ENCODE measurements around the gene ICE2.

Gene ICE2, protein sequence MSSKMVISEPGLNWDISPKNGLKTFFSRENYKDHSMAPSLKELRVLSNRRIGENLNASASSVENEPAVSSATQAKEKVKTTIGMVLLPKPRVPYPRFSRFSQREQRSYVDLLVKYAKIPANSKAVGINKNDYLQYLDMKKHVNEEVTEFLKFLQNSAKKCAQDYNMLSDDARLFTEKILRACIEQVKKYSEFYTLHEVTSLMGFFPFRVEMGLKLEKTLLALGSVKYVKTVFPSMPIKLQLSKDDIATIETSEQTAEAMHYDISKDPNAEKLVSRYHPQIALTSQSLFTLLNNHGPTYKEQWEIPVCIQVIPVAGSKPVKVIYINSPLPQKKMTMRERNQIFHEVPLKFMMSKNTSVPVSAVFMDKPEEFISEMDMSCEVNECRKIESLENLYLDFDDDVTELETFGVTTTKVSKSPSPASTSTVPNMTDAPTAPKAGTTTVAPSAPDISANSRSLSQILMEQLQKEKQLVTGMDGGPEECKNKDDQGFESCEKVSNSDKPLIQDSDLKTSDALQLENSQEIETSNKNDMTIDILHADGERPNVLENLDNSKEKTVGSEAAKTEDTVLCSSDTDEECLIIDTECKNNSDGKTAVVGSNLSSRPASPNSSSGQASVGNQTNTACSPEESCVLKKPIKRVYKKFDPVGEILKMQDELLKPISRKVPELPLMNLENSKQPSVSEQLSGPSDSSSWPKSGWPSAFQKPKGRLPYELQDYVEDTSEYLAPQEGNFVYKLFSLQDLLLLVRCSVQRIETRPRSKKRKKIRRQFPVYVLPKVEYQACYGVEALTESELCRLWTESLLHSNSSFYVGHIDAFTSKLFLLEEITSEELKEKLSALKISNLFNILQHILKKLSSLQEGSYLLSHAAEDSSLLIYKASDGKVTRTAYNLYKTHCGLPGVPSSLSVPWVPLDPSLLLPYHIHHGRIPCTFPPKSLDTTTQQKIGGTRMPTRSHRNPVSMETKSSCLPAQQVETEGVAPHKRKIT

GRCh38 chr15:60478566-60479360 is at the start of gene ICE2:
TSS of gene ICE2 (minus strand) at chr15:60479142. CDS start at chr15:60477977, 1,165 bp downstream.
- peak; percentile 1 for TF ChIP-seq CTCF (IDR thresholded peaks at IDR 0.05; ENCODE audit: extremely low read depth, missing control alignments)
- peak; percentile 87 for DNase-seq (ENCODE audit: low spot score)

- DNase-seq (ENCODE audit: low spot score) = peak; percentile 13
- no peak for TF ChIP-seq CTCF (IDR thresholded peaks at IDR 0.05; ENCODE audit: extremely low read depth, missing control alignments)
These were observed 49.6 kb upstream of the ICE2 start for GRCh38 chr15:60528530-60528929.

DNA sequence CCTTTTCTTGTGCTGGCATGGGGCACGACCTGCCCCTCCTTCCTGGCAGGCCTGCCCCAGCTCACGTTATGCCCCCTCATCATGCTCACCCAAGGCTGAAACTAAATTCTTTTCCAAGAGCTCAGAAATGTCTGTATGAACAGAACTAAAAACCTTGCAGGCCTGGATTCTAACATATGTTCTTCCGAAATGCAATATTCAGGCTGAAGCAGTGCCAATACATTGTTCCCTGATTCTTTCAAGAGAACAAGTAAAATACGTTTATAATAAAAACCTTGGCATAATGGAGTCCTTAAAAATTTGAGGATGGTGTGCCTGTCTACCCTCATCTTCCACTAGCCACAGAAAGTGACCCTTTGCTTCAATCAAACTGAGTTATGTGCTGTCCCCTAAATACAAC is 48.5 kb upstream of the ICE2 start:
- DNase-seq (ENCODE audit: low spot score) = no peak
- TF ChIP-seq CTCF (IDR thresholded peaks at IDR 0.05; ENCODE audit: extremely low read depth, missing control alignments) = no peak

- TF ChIP-seq CTCF (IDR thresholded peaks at IDR 0.05; ENCODE audit: extremely low read depth, missing control alignments) = no peak
- no peak for DNase-seq (ENCODE audit: low spot score)
These were observed 47.2 kb upstream of the ICE2 start for GRCh38 chr15:60526127-60526616.

DNA sequence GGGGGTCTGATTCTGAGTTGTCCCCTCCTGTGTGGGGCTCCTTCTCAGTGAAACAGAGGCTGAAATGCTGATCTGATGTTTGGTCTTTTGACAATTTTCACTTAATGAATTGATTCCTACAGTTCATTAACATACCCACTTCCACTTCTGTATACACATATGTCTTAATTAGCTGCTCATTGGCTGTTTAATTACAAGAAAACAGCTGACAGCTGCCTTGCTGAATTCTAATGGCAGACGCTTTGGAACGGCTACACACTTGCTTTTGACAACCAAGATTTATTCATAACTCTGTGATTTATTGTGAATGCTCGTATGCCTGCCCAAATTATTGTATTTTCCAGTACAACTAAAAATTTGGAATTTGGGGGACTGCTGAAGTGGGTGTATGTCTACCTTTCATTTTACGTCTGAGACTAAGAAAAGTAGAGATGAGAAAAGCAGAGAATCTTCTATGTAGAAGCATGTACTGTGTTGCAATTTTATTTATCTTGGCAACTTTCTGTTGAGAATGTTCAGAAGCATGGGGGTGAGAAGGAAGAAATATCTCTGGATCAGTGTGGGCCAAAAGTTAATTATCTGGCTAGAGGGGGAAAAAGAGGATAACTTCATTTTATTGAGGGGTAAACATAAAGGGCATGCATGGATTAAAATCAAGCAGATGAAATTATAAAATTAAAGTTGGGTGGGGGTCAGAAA is 46.5 kb upstream of the ICE2 start:
- no peak for TF ChIP-seq CTCF (IDR thresholded peaks at IDR 0.05; ENCODE audit: extremely low read depth, missing control alignments)
- DNase-seq (ENCODE audit: low spot score) = no peak

- DNase-seq (ENCODE audit: low spot score) = no peak
These were observed 44.1 kb upstream of the ICE2 start for GRCh38 chr15:60523056-60523455.

More at GRCh38 chr15:60523056-60523455, 44.1 kb upstream of the ICE2 start:
- no peak for TF ChIP-seq CTCF (IDR thresholded peaks at IDR 0.05; ENCODE audit: extremely low read depth, missing control alignments)

Data from GM20000 (cell line).